ENCODE results near the gene CNTF. TPM values are rescaled to one million over a fixed set of nuclear protein-coding genes. Genes with fewer than 3 reads are reported as not detected.

Gene CNTF
- total and polyA plus RNA-seq, 10 of the 15 experiments (the other 5 are each of a cell fraction or from before 2014, with no cell fraction given): 0.16 to 2.3 (median 0.73) TPM

DNA sequence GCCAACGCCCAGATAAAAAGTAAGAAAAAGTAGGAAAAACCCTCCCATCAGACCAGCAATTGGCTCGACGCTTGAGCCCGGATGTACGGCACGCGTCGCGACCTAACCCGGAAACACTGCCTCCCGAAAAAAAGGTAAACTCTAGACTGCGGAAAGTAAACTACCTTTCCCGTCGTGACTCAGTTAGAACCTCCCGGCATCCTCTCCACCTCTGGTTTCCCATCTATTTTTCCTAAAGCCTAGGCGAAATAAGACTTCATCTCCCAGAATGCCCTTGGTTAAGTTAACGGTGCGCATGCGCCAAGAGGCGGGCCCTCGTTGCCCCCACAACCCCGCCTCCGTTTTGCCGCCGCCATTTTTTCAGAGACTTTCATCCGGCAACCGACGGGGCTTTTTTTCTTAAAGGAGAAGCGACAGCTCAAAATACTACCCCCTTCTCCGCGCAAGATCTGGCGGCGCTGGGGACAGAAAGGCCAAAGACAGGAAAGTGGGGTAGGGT is 44.3 kb upstream of the CNTF start (continued):
- TF ChIP-seq, protein P1, sequence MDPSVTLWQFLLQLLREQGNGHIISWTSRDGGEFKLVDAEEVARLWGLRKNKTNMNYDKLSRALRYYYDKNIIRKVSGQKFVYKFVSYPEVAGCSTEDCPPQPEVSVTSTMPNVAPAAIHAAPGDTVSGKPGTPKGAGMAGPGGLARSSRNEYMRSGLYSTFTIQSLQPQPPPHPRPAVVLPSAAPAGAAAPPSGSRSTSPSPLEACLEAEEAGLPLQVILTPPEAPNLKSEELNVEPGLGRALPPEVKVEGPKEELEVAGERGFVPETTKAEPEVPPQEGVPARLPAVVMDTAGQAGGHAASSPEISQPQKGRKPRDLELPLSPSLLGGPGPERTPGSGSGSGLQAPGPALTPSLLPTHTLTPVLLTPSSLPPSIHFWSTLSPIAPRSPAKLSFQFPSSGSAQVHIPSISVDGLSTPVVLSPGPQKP (IDR thresholded peaks at IDR 0.05; ENCODE audit: low read depth, low read length): no peak; the same call in 1 of the 2 replicates
- TF ChIP-seq, protein P2, sequence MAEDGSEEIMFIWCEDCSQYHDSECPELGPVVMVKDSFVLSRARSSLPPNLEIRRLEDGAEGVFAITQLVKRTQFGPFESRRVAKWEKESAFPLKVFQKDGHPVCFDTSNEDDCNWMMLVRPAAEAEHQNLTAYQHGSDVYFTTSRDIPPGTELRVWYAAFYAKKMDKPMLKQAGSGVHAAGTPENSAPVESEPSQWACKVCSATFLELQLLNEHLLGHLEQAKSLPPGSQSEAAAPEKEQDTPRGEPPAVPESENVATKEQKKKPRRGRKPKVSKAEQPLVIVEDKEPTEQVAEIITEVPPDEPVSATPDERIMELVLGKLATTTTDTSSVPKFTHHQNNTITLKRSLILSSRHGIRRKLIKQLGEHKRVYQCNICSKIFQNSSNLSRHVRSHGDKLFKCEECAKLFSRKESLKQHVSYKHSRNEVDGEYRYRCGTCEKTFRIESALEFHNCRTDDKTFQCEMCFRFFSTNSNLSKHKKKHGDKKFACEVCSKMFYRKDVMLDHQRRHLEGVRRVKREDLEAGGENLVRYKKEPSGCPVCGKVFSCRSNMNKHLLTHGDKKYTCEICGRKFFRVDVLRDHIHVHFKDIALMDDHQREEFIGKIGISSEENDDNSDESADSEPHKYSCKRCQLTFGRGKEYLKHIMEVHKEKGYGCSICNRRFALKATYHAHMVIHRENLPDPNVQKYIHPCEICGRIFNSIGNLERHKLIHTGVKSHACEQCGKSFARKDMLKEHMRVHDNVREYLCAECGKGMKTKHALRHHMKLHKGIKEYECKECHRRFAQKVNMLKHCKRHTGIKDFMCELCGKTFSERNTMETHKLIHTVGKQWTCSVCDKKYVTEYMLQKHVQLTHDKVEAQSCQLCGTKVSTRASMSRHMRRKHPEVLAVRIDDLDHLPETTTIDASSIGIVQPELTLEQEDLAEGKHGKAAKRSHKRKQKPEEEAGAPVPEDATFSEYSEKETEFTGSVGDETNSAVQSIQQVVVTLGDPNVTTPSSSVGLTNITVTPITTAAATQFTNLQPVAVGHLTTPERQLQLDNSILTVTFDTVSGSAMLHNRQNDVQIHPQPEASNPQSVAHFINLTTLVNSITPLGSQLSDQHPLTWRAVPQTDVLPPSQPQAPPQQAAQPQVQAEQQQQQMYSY (CRISPR knock-in tag; IDR thresholded peaks at IDR 0.05): no peak
- TF ChIP-seq, protein P3, sequence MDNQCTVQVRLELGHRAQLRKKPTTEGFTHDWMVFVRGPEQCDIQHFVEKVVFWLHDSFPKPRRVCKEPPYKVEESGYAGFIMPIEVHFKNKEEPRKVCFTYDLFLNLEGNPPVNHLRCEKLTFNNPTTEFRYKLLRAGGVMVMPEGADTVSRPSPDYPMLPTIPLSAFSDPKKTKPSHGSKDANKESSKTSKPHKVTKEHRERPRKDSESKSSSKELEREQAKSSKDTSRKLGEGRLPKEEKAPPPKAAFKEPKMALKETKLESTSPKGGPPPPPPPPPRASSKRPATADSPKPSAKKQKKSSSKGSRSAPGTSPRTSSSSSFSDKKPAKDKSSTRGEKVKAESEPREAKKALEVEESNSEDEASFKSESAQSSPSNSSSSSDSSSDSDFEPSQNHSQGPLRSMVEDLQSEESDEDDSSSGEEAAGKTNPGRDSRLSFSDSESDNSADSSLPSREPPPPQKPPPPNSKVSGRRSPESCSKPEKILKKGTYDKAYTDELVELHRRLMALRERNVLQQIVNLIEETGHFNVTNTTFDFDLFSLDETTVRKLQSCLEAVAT (IDR thresholded peaks at IDR 0.05): no peak
- TF ChIP-seq, protein P4, sequence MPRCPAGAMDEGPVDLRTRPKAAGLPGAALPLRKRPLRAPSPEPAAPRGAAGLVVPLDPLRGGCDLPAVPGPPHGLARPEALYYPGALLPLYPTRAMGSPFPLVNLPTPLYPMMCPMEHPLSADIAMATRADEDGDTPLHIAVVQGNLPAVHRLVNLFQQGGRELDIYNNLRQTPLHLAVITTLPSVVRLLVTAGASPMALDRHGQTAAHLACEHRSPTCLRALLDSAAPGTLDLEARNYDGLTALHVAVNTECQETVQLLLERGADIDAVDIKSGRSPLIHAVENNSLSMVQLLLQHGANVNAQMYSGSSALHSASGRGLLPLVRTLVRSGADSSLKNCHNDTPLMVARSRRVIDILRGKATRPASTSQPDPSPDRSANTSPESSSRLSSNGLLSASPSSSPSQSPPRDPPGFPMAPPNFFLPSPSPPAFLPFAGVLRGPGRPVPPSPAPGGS (IDR thresholded peaks at IDR 0.05; ENCODE audit: borderline replicate concordance, insufficient read depth, low read depth, low read length, poor library complexity, severe bottlenecking): no peak
- TF ChIP-seq IKZF1 (conservative IDR thresholded peaks at IDR 0.05): peak; percentile 97
- TF ChIP-seq KAT2A (conservative IDR thresholded peaks at IDR 0.05; ENCODE audit: control insufficient read depth, low read depth, low read length): no peak
- TF ChIP-seq CBFB (IDR thresholded peaks at IDR 0.05; ENCODE audit: low read depth): no peak
- TF ChIP-seq HDGF (IDR thresholded peaks at IDR 0.05): 0 out of 2 replicates have a peak, but pooled peaks have one; percentile 9
- TF ChIP-seq MYB (IDR thresholded peaks at IDR 0.05; ENCODE audit: borderline replicate concordance, low read depth, low read length): no peak
- TF ChIP-seq EGR1 (IDR thresholded peaks at IDR 0.05; ENCODE audit: borderline replicate concordance in 1 of 2, low read depth in 2 of 2, low read length in 2 of 2): peak in 1 of 2 experiments; percentile 9; a peak in 1 of 3 replicates
- TF ChIP-seq CREB1 (IDR thresholded peaks at IDR 0.05; ENCODE audit: low read depth): peak; percentile 89
- TF ChIP-seq TBL1XR1 (IDR thresholded peaks at IDR 0.05; ENCODE audit: low read depth, low read length): no peak
- peak in 1 of 2 experiments; percentile 17; a peak in 1 of 4 replicates for TF ChIP-seq ETV6 (conservative IDR thresholded peaks at IDR 0.05 in 1 of 2, IDR thresholded peaks at IDR 0.05 in 1 of 2; ENCODE audit: borderline replicate concordance in 1 of 2, low read depth in 1 of 2)
- TF ChIP-seq, protein P5, sequence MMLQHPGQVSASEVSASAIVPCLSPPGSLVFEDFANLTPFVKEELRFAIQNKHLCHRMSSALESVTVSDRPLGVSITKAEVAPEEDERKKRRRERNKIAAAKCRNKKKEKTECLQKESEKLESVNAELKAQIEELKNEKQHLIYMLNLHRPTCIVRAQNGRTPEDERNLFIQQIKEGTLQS (IDR thresholded peaks at IDR 0.05; ENCODE audit: borderline replicate concordance, extremely low read depth, low read depth, low read length): peak; percentile 44; the same call in 1 of the 2 replicates
- TF ChIP-seq, protein P6, sequence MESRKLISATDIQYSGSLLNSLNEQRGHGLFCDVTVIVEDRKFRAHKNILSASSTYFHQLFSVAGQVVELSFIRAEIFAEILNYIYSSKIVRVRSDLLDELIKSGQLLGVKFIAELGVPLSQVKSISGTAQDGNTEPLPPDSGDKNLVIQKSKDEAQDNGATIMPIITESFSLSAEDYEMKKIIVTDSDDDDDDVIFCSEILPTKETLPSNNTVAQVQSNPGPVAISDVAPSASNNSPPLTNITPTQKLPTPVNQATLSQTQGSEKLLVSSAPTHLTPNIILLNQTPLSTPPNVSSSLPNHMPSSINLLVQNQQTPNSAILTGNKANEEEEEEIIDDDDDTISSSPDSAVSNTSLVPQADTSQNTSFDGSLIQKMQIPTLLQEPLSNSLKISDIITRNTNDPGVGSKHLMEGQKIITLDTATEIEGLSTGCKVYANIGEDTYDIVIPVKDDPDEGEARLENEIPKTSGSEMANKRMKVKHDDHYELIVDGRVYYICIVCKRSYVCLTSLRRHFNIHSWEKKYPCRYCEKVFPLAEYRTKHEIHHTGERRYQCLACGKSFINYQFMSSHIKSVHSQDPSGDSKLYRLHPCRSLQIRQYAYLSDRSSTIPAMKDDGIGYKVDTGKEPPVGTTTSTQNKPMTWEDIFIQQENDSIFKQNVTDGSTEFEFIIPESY (IDR thresholded peaks at IDR 0.05): 0 out of 2 replicates have a peak, but pooled peaks have one; percentile 7
- TF ChIP-seq MXI1 (IDR thresholded peaks at IDR 0.05; ENCODE audit: low read depth, low read length): no peak; the same call in 1 of the 2 replicates
- TF ChIP-seq, protein P7, sequence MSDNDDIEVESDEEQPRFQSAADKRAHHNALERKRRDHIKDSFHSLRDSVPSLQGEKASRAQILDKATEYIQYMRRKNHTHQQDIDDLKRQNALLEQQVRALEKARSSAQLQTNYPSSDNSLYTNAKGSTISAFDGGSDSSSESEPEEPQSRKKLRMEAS (IDR thresholded peaks at IDR 0.05; ENCODE audit: low read depth, low read length): no peak

Data from GM12878 (cell line).